Myocyte (in vitro differentiated cells): ENCODE data around the gene CHRD. TPM values are rescaled to one million over a fixed set of nuclear protein-coding genes. Genes with fewer than 3 reads are reported as not detected.
"Not testable (repeated sequence)": the region's sequence is repeated elsewhere in the genome, so short reads cannot be mapped to it uniquely, and the experiment has no call there.

Source experiments
- DNase-seq: peaks from one replicate; pipeline ENCODE4 v3.0.0-alpha.2; 2012; ENCODE audit warnings: low read depth
- total RNA-seq: library from RNA; depleted of rRNA; stranded (reverse); fragments of >200 nt; gene quantifications from 2 replicates; pipeline ENCODE4 v1.2.3, GENCODE V29; 2014

CHRD gene
- total RNA-seq, 1 donor from 2014 or later = 8.4 TPM

GRCh38 chr3:184414418-184415202, 34.8 kb downstream of the CHRD start:
- no peak for DNase-seq

- no peak for DNase-seq
Observed at GRCh38 chr3:184415203-184415490, 35.3 kb downstream of the CHRD start.

GRCh38 chr3:184417619-184418327, 37.9 kb downstream of the CHRD start:
- peak; percentile 92 for DNase-seq

GRCh38 chr3:184419171-184419570, 39.3 kb downstream of the CHRD start:
- DNase-seq = peak; percentile 87

GRCh38 chr3:184423561-184423960, 43.7 kb downstream of the CHRD start:
- DNase-seq = no peak

GRCh38 chr3:184426691-184427141, 46.9 kb downstream of the CHRD start:
- no peak for DNase-seq

- peak; percentile 74 for DNase-seq
Observed at GRCh38 chr3:184428561-184429175, 48.8 kb downstream of the CHRD start.

GRCh38 chr3:184429786-184430185, 49.9 kb downstream of the CHRD start:
- DNase-seq = no peak

- DNase-seq = no peak
Observed at GRCh38 chr3:184430940-184431339, 51.1 kb downstream of the CHRD start.

- not testable (repeated sequence) for DNase-seq
Observed at GRCh38 chr3:184433178-184433577, 53.3 kb downstream of the CHRD start.

- DNase-seq = no peak
Observed at GRCh38 chr3:184439096-184439495, 59.2 kb downstream of the CHRD start.

Other genes starting within 250 kb of the CHRD start
- 53.7 and 54.3 TPM in 2 replicates for gene EIF2B5, start 244.7 kb upstream of the CHRD start, total RNA-seq
- 119 and 139 TPM in 2 replicates for gene DVL3, start 224.7 kb upstream of the CHRD start, total RNA-seq
- gene AP2M1, start 205.2 kb upstream of the CHRD start, total RNA-seq = 329 and 375 TPM in 2 replicates
- gene ABCF3, start 193.9 kb upstream of the CHRD start, total RNA-seq = 50.1 and 52.8 TPM in 2 replicates
- gene VWA5B2, start 150.5 kb upstream of the CHRD start, total RNA-seq = not detected in 2 replicates
- gene ALG3, start 131.1 kb upstream of the CHRD start, total RNA-seq = 55.0 and 77.6 TPM in 2 replicates
- 2.8 and 3.6 TPM in 2 replicates for gene EEF1AKMT4, start 130.4 kb upstream of the CHRD start, total RNA-seq
- gene CAMK2N2, start 118.5 kb upstream of the CHRD start, total RNA-seq = not detected in 2 replicates
- gene ECE2, start 104.0 kb upstream of the CHRD start, total RNA-seq = not detected in 2 replicates
- 480 and 540 TPM in 2 replicates for gene PSMD2, start 80.8 kb upstream of the CHRD start, total RNA-seq
- gene EIF4G1, start 65.4 kb upstream of the CHRD start, total RNA-seq = 358 and 371 TPM in 2 replicates
- 14.2 and 15.5 TPM in 2 replicates for gene FAM131A, start 42.5 kb upstream of the CHRD start, total RNA-seq
- gene CLCN2, start 18.4 kb upstream of the CHRD start, total RNA-seq = 1.8 and 3.4 TPM in 2 replicates
- gene POLR2H, start 18.3 kb upstream of the CHRD start, total RNA-seq = 77.1 and 87.4 TPM in 2 replicates
- gene THPO, start 1.8 kb upstream of the CHRD start, total RNA-seq = 0.16 TPM in 1 of 2 replicates, not detected in the other
- gene EPHB3, start 181.7 kb downstream of the CHRD start, total RNA-seq = 23.2 and 23.6 TPM in 2 replicates